MM.1S (cell line): ENCODE measurements around the gene ZBTB5.

ENCODE experiments used
- EZH2 ChIP-seq: fragments of 300-600 bp; sonication (generic); optimal IDR thresholded peaks from 2 replicates; pipeline ENCODE3; 2017; ENCODE audit warnings: low read depth, mild to moderate bottlenecking, antibody characterized with exemption, low read length, mixed read lengths
- TF ChIP-seq, protein P1 (sequence below): fragments of 300-600 bp; sonication (generic); IDR thresholded peaks from 2 replicates; pipeline ENCODE4 v1.5.1; 2016; ENCODE audit warnings: antibody characterized with exemption, low read length, mixed read lengths

- TF ChIP-seq EZH2 = no peak
- TF ChIP-seq, protein P1, sequence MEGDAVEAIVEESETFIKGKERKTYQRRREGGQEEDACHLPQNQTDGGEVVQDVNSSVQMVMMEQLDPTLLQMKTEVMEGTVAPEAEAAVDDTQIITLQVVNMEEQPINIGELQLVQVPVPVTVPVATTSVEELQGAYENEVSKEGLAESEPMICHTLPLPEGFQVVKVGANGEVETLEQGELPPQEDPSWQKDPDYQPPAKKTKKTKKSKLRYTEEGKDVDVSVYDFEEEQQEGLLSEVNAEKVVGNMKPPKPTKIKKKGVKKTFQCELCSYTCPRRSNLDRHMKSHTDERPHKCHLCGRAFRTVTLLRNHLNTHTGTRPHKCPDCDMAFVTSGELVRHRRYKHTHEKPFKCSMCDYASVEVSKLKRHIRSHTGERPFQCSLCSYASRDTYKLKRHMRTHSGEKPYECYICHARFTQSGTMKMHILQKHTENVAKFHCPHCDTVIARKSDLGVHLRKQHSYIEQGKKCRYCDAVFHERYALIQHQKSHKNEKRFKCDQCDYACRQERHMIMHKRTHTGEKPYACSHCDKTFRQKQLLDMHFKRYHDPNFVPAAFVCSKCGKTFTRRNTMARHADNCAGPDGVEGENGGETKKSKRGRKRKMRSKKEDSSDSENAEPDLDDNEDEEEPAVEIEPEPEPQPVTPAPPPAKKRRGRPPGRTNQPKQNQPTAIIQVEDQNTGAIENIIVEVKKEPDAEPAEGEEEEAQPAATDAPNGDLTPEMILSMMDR = no peak
Observed at GRCh38 chr9:37433867-37434371, 31.3 kb downstream of the ZBTB5 start.
